Naive B cell (primary cell): Measurements from ENCODE around the gene RPS15A. TPM values are rescaled to one million over a fixed set of nuclear protein-coding genes. Genes with fewer than 3 reads are reported as not detected.
"Not testable (repeated sequence)": the region's sequence is repeated elsewhere in the genome, so short reads cannot be mapped to it uniquely, and the experiment has no call there.

ENCODE experiments used
- ATAC-seq, 2 donors: fragments of 150-1000 bp; cut with Tn5 transposase; 2 replicates each; pipeline ENCODE4 v1.10.0; 2021; ENCODE audit warnings: low read depth in 2 of 2, mild to moderate bottlenecking in 2 of 2, moderate library complexity in 2 of 2
- DNase-seq: peaks from one replicate; pipeline ENCODE4 v3.0.0; 2022
- H3K27ac Mint-ChIP-seq, 6 donors: one replicate each; pipeline ENCODE4 v1.8.0; 2020 to 2022; ENCODE audit warnings: mild to moderate bottlenecking in 6 of 6, mixed read lengths in 6 of 6, moderate library complexity in 5 of 6, inconsistent platforms in 2 of 6
- H3K27me3 Mint-ChIP-seq, 3 donors: one replicate each; pipeline ENCODE4 v1.8.0; 2021 to 2022; ENCODE audit warnings: mixed read lengths in 3 of 3, mild to moderate bottlenecking in 1 of 3
- H3K36me3 Mint-ChIP-seq, 2 donors: one replicate each; pipeline ENCODE4 v1.8.0; 2020 to 2022; ENCODE audit warnings: mixed read lengths in 2 of 2, inconsistent platforms in 1 of 2, mild to moderate bottlenecking in 1 of 2
- H3K4me1 Mint-ChIP-seq, 3 donors: one replicate each; pipeline ENCODE4 v1.8.0; 2020 to 2022; ENCODE audit warnings: mixed read lengths in 3 of 3, inconsistent platforms in 1 of 3, mild to moderate bottlenecking in 1 of 3, moderate library complexity in 1 of 3
- H3K4me3 Mint-ChIP-seq, 8 donors: one replicate each; pipeline ENCODE4 v1.8.0; 2020 to 2022; ENCODE audit warnings: mild to moderate bottlenecking in 8 of 8, mixed read lengths in 8 of 8, moderate library complexity in 8 of 8, inconsistent platforms in 2 of 8
- H3K9me3 Mint-ChIP-seq, 7 donors: one replicate each; pipeline ENCODE4 v1.8.0; 2020 to 2022; ENCODE audit warnings: mixed read lengths in 7 of 7, mild to moderate bottlenecking in 5 of 7, inconsistent platforms in 2 of 7, moderate library complexity in 1 of 7
- polyA plus RNA-seq, 6 donors: library from polyadenylated mRNA; unstranded; fragments of 300-500 nt; fragmentation: Illumina TruSeq; gene quantifications; one replicate each; pipeline ENCODE4 v1.2.3, GENCODE V29; 2021; ENCODE audit warnings: low read depth in 6 of 6

Gene RPS15A
- polyA plus RNA-seq, 6 donors from 2014 or later, result 1,634 to 3,499 (median 2,919) TPM

- Mint-ChIP-seq H3K4me1 (peaks cover 36 to 50% (median 41%) of the 10 kb centered on the region in 3 donors), H3K36me3 (peaks cover 21 to 37% of the 10 kb centered on the region in 2 donors), H3K27ac (peak overlapping the region in 3 of 6 donors; percentile 26 to 91 (median 55))
Measured at GRCh38 chr16:18784917-18785623, 5.1 kb downstream of the RPS15A start.

GRCh38 chr16:18783430-18784341, 6.4 kb downstream of the RPS15A start:
- ATAC-seq (no peak), DNase-seq (no peak)
- Mint-ChIP-seq H3K27ac (peak overlapping the region in 3 of 6 donors; percentile 51 to 76 (median 58)), H3K4me3 (peak overlapping the region in 1 of 8 donors; percentile 7), H3K27me3 (no peaks in the 10 kb centered on the region), H3K9me3 (no peaks in the 10 kb centered on the region), H3K36me3 (peaks cover 19 to 36% of the 10 kb centered on the region in 2 donors), H3K4me1 (peaks cover 24 to 36% (median 31%) of the 10 kb centered on the region in 3 donors)

More at GRCh38 chr16:18784917-18785623, 5.1 kb downstream of the RPS15A start:
- DNase-seq, result no peak
- no peak for ATAC-seq
- peak overlapping the region in 1 of 8 donors; percentile 58 for H3K4me3 Mint-ChIP-seq
- no peaks in the 10 kb centered on the region for H3K27me3 Mint-ChIP-seq
- H3K9me3 Mint-ChIP-seq, result peaks cover 0 to 1% (median 0%) of the 10 kb centered on the region in 7 donors

- H3K36me3 Mint-ChIP-seq, result peaks cover 11 to 29% of the 10 kb centered on the region in 2 donors
- no peaks in the 10 kb centered on the region for H3K27me3 Mint-ChIP-seq
- peaks cover 0 to 2% (median 0%) of the 10 kb centered on the region in 7 donors for H3K9me3 Mint-ChIP-seq
- H3K27ac Mint-ChIP-seq, result peak overlapping the region in 1 of 6 donors; percentile 51
- H3K4me1 Mint-ChIP-seq, result peaks cover 17 to 27% (median 23%) of the 10 kb centered on the region in 3 donors
- no peak for DNase-seq
- ATAC-seq, result no peak
- peak overlapping the region in 1 of 8 donors; percentile 7 for H3K4me3 Mint-ChIP-seq
Measured at GRCh38 chr16:18782697-18783429, 7.3 kb downstream of the RPS15A start.

GRCh38 chr16:18781232-18781631, 8.9 kb downstream of the RPS15A start:
- ATAC-seq, H3K27ac Mint-ChIP-seq, DNase-seq, H3K9me3 Mint-ChIP-seq, H3K4me3 Mint-ChIP-seq, H3K27me3 Mint-ChIP-seq: not testable (repeated sequence)
- peaks cover 9 to 16% (median 11%) of the 10 kb centered on the region in 3 donors for H3K4me1 Mint-ChIP-seq
- H3K36me3 Mint-ChIP-seq, result peaks cover 0 to 20% of the 10 kb centered on the region in 2 donors

- not testable (repeated sequence) for H3K27me3 Mint-ChIP-seq, ATAC-seq, H3K4me3 Mint-ChIP-seq, H3K9me3 Mint-ChIP-seq, H3K4me1 Mint-ChIP-seq, DNase-seq, H3K27ac Mint-ChIP-seq
- peaks cover 0 to 17% of the 10 kb centered on the region in 2 donors for H3K36me3 Mint-ChIP-seq
Measured at GRCh38 chr16:18780460-18781026, 9.6 kb downstream of the RPS15A start.

GRCh38 chr16:18777664-18778063, 12.5 kb downstream of the RPS15A start:
- H3K4me1 Mint-ChIP-seq, ATAC-seq, H3K9me3 Mint-ChIP-seq, H3K27ac Mint-ChIP-seq, DNase-seq, H3K4me3 Mint-ChIP-seq, H3K27me3 Mint-ChIP-seq, H3K36me3 Mint-ChIP-seq: not testable (repeated sequence)

GRCh38 chr16:18776334-18776733, 13.8 kb downstream of the RPS15A start:
- H3K27me3 Mint-ChIP-seq, H3K4me1 Mint-ChIP-seq, H3K36me3 Mint-ChIP-seq, DNase-seq, H3K4me3 Mint-ChIP-seq, H3K9me3 Mint-ChIP-seq, ATAC-seq, H3K27ac Mint-ChIP-seq: not testable (repeated sequence)

GRCh38 chr16:18774651-18775050, 15.5 kb downstream of the RPS15A start:
- not testable (repeated sequence) for H3K4me1 Mint-ChIP-seq, ATAC-seq, H3K4me3 Mint-ChIP-seq, H3K36me3 Mint-ChIP-seq, DNase-seq, H3K27me3 Mint-ChIP-seq, H3K27ac Mint-ChIP-seq
- peaks cover 0 to 11% (median 6%) of the 10 kb centered on the region in 7 donors for H3K9me3 Mint-ChIP-seq

GRCh38 chr16:18772171-18772570, 18.0 kb downstream of the RPS15A start:
- not testable (repeated sequence) for H3K4me1 Mint-ChIP-seq, DNase-seq
- H3K9me3 Mint-ChIP-seq, result peaks cover 0 to 11% (median 6%) of the 10 kb centered on the region in 7 donors

GRCh38 chr16:18770336-18770962, 19.7 kb downstream of the RPS15A start:
- H3K36me3 Mint-ChIP-seq, DNase-seq, H3K4me3 Mint-ChIP-seq, ATAC-seq, H3K27me3 Mint-ChIP-seq, H3K4me1 Mint-ChIP-seq, H3K27ac Mint-ChIP-seq: not testable (repeated sequence)
- H3K9me3 Mint-ChIP-seq, result peaks cover 0 to 10% (median 6%) of the 10 kb centered on the region in 7 donors

More at GRCh38 chr16:18772171-18772570, 18.0 kb downstream of the RPS15A start:
- not testable (repeated sequence) for ATAC-seq, H3K4me3 Mint-ChIP-seq, H3K27ac Mint-ChIP-seq, H3K36me3 Mint-ChIP-seq, H3K27me3 Mint-ChIP-seq

- H3K36me3 Mint-ChIP-seq, H3K4me3 Mint-ChIP-seq, H3K27me3 Mint-ChIP-seq, H3K4me1 Mint-ChIP-seq, DNase-seq, H3K9me3 Mint-ChIP-seq, H3K27ac Mint-ChIP-seq: not testable (repeated sequence)
- peak in 1 of 2 donors; percentile 45 for ATAC-seq
Measured at GRCh38 chr16:18767217-18767616, 22.9 kb downstream of the RPS15A start.

GRCh38 chr16:18762713-18763112, 27.4 kb downstream of the RPS15A start:
- Mint-ChIP-seq H3K4me1 (peaks cover 4 to 13% (median 7%) of the 10 kb centered on the region in 3 donors), H3K27me3 (peaks cover 0 to 11% (median 0%) of the 10 kb centered on the region in 3 donors)
- H3K36me3 Mint-ChIP-seq, DNase-seq, H3K4me3 Mint-ChIP-seq, H3K27ac Mint-ChIP-seq, H3K9me3 Mint-ChIP-seq, ATAC-seq: not testable (repeated sequence)
